Heart left ventricle (tissue), 13 donors: ENCODE measurements around the gene TAOK2.

Source experiments
- POLR2A ChIP-seq, 2 donors: fragments of 450-650 bp; IDR thresholded peaks; one replicate each; pipeline ENCODE4 v1.6.1; 2017; ENCODE audit warnings: antibody characterized with exemption in 2 of 2, mild to moderate bottlenecking in 2 of 2, moderate library complexity in 2 of 2
- TF ChIP-seq, protein P1 (sequence below), 12 donors: fragments of 200-600 bp; sonication (generic) in 4 of 12; IDR thresholded peaks; one replicate each; pipeline versions ENCODE4 v1.5.0 to v1.8.0; 2018 to 2022; ENCODE audit warnings: antibody characterized with exemption in 12 of 12, mild to moderate bottlenecking in 5 of 12
- donor health status: ischemic (EF 13 %, LVEDD 7.1; RV severe dilation, severe dysfunction).
- donor health status: DM: no; HTN: yes; CAD: no.
- donor health status: DM: no; HTN: no; CAD: no.
- donor health status: ischemic (EF 25% LVEDD 6.9; RV normal size, moderate dysfunction).
- donor health status: ischemic (EF 25% LVEDD 5.7; RV mildly dilated, moderate dysfunction).
- donor health status: ischemic (EF 35%, LVEDD 5.7; RV mildly dilated, moderate dysfunction).
- donor health status: nonischemic (EF 11% LVEDD 7.7; RV severe dilation, severe dysfunction).
- donor health status: DM: yes; HTN: yes; CAD: no.
- donor health status: PGD.
- donor health status: ischemic (EF 29% LVEDD 5.4; RV normal size, mild dysfunction).
- donor health status: nonischemic (EF 23%, LVEDD 6.1; RV moderate dilation, normal function).

DNA sequence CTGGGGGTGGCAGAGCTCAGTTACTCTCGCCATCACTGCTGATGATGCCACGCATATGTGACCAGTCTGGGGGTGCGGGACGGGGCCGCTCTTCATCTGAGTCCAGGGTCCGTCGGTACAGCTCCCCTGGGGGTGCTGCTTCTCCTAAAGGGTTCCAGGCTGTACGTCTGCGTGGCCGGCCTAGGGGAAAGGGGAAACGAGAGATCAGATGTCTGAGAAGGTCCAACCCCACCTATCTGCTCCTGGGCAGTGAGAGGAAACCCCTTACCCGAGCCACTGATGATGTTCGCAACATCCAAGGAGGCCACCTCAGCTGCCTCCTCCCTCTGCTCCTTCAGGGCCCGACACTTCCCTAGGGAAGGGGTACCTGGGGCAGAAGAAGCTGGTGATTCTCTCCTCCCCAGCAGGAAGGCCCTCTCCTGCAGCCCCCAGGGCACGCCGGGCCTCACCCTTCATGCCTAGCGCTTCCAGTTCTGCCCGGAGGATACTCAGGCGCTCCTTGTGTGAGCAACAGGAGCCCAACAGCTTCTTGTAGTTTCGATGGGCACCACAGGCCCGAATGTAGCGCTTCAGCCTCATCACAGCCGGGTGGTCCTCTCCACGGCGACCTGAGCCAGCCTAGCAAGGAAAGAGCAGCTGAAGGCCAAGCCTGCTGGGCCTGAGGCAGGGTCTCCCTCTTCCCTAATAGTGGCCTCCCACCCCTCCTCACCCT is 19.7 kb downstream of the TAOK2 start:
- no peak for TF ChIP-seq POLR2A (IDR thresholded peaks at IDR 0.05)
- TF ChIP-seq, protein P1, sequence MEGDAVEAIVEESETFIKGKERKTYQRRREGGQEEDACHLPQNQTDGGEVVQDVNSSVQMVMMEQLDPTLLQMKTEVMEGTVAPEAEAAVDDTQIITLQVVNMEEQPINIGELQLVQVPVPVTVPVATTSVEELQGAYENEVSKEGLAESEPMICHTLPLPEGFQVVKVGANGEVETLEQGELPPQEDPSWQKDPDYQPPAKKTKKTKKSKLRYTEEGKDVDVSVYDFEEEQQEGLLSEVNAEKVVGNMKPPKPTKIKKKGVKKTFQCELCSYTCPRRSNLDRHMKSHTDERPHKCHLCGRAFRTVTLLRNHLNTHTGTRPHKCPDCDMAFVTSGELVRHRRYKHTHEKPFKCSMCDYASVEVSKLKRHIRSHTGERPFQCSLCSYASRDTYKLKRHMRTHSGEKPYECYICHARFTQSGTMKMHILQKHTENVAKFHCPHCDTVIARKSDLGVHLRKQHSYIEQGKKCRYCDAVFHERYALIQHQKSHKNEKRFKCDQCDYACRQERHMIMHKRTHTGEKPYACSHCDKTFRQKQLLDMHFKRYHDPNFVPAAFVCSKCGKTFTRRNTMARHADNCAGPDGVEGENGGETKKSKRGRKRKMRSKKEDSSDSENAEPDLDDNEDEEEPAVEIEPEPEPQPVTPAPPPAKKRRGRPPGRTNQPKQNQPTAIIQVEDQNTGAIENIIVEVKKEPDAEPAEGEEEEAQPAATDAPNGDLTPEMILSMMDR (IDR thresholded peaks at IDR 0.05), result no peak
